ENCODE measurements around the gene CD3E. TPM values are rescaled to one million over a fixed set of nuclear protein-coding genes. Genes with fewer than 3 reads are reported as not detected.
"Not testable (repeated sequence)": the region's sequence is repeated elsewhere in the genome, so short reads cannot be mapped to it uniquely, and the experiment has no call there.

CD3E gene
- total RNA-seq, 1 donor from 2014 or later: 8.0 TPM

- DNase-seq (ENCODE audit: low spot score): peak; percentile 47
These were observed 13.6 kb upstream of the CD3E start for GRCh38 chr11:118290923-118291322.

GRCh38 chr11:118291477-118292135 lies 12.9 kb upstream of the CD3E start:
- no peak for DNase-seq (ENCODE audit: low spot score)

GRCh38 chr11:118294053-118294452 lies 10.5 kb upstream of the CD3E start:
- no peak for DNase-seq (ENCODE audit: low spot score)

GRCh38 chr11:118295199-118295598 lies 9.3 kb upstream of the CD3E start:
- DNase-seq (ENCODE audit: low spot score): no peak

GRCh38 chr11:118295815-118296454 lies 8.6 kb upstream of the CD3E start:
- peak; percentile 55 for DNase-seq (ENCODE audit: low spot score)

- no peak for DNase-seq (ENCODE audit: low spot score)
These were observed 2.8 kb upstream of the CD3E start for GRCh38 chr11:118301600-118302195.

GRCh38 chr11:118304227-118304567 lies 333 bp upstream of the CD3E start:
- DNase-seq (ENCODE audit: low spot score): no peak

GRCh38 chr11:118305726-118306125 lies 1.2 kb downstream of the CD3E start:
- no peak for DNase-seq (ENCODE audit: low spot score)

GRCh38 chr11:118306556-118306955 lies 2.0 kb downstream of the CD3E start:
- DNase-seq (ENCODE audit: low spot score): no peak

GRCh38 chr11:118308995-118309528 lies 4.5 kb downstream of the CD3E start:
- DNase-seq (ENCODE audit: low spot score): not testable (repeated sequence)

GRCh38 chr11:118310271-118310670 lies 5.7 kb downstream of the CD3E start:
- DNase-seq (ENCODE audit: low spot score): no peak

- no peak for DNase-seq (ENCODE audit: low spot score)
These were observed 6.4 kb downstream of the CD3E start for GRCh38 chr11:118310781-118311485.

GRCh38 chr11:118311518-118311917 lies 7.0 kb downstream of the CD3E start:
- DNase-seq (ENCODE audit: low spot score): no peak

GRCh38 chr11:118312328-118312727 lies 7.8 kb downstream of the CD3E start:
- no peak for DNase-seq (ENCODE audit: low spot score)

GRCh38 chr11:118313242-118313641 lies 8.7 kb downstream of the CD3E start:
- no peak for DNase-seq (ENCODE audit: low spot score)

GRCh38 chr11:118314988-118315411 lies 10.5 kb downstream of the CD3E start:
- DNase-seq (ENCODE audit: low spot score): no peak

- DNase-seq (ENCODE audit: low spot score): no peak
These were observed 13.6 kb downstream of the CD3E start for GRCh38 chr11:118318124-118318523.

- DNase-seq (ENCODE audit: low spot score): no peak
These were observed 14.2 kb downstream of the CD3E start for GRCh38 chr11:118318581-118319336.

GRCh38 chr11:118319337-118319707 lies 14.8 kb downstream of the CD3E start:
- no peak for DNase-seq (ENCODE audit: low spot score)

GRCh38 chr11:118320515-118320914 lies 16.0 kb downstream of the CD3E start:
- no peak for DNase-seq (ENCODE audit: low spot score)

GRCh38 chr11:118321386-118322082 lies 17.0 kb downstream of the CD3E start:
- DNase-seq (ENCODE audit: low spot score): no peak

Measured in ureter (tissue), 1 donor.